CD4-positive, alpha-beta T cell treated with Interleukin-15 for 4 hours (primary cell): ENCODE measurements around the gene REXO1.
"Not testable (repeated sequence)": the region's sequence is repeated elsewhere in the genome, so short reads cannot be mapped to it uniquely, and the experiment has no call there.

Experiments used
- DNase-seq: peaks from one replicate; pipeline ENCODE4 v3.0.0-alpha.2; 2020; ENCODE audit warnings: low spot score

REXO1 gene, protein sequence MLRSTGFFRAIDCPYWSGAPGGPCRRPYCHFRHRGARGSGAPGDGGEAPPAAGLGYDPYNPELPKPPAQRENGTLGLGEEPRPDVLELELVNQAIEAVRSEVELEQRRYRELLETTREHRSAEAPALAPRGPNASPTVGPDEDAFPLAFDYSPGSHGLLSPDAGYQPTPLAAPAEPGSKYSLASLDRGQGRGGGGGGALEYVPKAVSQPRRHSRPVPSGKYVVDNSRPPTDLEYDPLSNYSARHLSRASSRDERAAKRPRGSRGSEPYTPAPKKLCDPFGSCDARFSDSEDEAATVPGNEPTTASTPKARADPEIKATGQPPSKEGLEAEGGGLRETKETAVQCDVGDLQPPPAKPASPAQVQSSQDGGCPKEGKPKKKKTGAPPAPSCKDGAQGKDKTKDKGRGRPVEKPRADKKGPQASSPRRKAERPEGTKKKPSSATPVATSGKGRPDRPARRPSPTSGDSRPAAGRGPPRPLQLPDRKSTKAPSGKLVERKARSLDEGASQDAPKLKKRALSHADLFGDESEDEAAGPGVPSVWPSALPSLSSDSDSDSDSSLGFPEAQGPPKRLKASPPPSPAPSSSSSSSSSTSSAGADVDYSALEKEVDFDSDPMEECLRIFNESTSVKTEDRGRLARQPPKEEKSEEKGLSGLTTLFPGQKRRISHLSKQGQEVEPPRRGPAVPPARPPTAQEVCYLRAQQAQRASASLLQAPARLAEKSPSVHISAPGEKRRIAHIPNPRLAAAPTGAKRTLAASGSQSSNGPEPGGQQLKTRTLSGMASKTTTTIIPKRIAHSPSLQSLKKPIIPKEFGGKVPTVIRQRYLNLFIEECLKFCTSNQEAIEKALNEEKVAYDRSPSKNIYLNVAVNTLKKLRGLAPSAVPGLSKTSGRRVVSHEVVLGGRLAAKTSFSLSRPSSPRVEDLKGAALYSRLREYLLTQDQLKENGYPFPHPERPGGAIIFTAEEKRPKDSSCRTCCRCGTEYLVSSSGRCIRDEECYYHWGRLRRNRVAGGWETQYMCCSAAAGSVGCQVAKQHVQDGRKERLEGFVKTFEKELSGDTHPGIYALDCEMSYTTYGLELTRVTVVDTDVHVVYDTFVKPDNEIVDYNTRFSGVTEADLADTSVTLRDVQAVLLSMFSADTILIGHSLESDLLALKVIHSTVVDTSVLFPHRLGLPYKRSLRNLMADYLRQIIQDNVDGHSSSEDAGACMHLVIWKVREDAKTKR

DNA sequence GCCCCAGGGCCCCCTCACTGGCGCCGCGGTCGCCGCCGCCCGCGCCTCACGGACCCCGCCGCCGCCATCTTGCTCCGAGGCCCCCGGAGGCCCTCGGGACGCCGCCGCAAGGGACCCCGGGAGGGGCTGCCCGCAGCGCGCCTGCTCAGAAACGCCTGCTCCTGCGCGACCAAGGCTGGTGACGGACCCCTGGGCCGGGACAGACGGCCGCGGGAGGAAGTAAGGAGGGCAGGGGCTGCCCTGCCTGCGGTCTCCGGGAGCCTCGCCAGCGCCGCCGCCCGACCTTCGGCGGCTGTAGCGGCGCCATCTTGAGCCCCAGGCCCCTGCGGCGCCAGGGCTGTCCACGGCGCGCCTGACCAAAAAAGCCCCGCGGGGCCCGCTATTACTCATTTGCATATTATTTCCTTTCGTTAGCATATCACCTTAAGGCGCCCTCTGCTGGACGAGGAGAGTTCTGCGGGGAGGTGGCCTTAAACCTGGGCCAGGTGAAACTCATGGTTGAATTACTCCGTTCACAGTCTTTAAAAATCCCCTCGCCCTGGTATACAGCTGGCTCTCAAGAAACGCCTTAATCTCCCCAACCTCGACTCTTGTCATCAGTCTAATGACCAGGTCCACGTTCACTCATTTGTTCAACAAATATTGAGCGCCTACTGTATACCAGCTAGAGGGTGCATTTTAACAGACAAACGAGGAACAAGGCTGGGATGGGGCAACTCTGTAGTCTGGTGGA lies at the start of gene REXO1:
Gene REXO1 (minus strand): TSS at position 85 of the 733 bp plus-strand sequence. CDS start 125 bp downstream, outside the sequence.
- DNase-seq: peak; percentile 99

DNA sequence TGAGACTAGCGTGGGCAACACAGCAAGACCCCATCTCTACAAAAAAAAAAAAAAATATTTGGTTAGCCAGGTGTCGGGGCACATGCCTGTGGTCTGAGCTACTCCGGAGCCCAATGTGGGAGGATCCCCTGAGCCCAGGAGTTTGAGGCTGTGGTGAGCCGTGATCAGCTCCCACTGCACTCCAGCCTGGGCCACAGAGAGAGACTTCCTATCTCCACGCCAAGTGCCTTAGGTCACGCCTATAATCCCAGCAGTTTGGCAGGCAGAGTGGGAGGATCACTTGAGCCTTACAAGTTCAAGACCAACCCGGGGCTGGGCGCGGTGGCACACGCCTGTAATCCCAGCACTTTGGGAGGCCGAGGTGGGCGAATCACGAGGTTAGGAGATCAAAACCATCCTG lies 48.2 kb upstream of the REXO1 start:
- DNase-seq: no peak

DNA sequence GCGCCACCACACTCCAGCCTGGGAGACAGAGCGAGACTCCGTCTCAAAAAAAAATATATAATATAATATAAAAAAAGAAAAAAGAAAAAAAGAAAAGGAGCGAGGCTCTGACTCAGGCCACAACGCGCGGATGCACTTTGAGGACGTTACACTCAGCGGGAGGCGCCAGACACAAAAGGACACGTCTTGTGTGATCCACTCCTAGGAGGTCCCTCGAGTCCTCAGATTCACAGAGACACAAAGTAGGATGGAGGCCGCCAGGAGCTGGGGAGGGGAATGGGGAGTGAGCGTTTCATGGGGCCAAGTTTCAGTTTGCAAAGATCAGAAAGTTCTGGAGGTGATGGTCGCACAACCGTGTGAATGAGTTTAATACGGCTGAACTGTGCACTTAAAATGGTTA lies 45.5 kb upstream of the REXO1 start:
- DNase-seq: no peak

DNA sequence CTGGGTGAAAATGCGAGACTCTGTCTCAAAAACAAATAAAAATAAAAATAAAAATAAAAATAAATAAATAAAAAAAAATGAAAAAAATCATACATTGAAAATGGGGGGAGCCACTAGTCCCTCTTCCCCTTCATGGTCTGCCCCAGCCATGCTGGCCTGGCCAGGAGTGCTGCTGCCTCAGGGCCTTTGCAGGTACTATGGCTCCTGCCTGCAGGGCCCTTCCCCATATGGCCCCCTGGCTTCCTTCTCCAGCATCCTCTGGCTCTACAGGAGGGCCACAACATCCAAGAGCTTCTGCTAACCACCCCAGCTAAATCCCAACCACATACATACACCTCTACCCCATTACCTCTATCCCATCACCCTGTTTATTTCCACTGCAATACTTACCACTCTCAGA lies 41.6 kb upstream of the REXO1 start:
- no peak for DNase-seq

DNA sequence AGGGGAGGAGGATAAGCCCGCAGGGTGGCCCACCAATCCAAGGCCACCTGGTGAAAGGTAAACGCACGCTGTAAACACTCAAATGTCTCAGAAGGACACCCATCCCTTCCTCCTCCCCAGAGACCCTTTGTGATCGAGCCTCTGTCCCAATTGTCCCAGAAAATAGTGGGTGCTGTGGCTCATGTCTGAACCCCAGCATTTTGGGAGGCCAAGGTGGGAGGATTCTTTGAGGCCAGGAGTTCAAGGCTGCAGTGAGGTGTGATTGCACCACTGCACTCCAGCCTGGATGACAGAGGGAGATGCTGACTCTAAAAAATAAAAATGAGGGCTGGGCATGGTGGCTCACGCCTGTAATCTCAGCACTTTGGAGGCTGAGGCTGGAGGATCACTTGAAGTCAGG lies 40.1 kb upstream of the REXO1 start:
- DNase-seq: no peak

DNA sequence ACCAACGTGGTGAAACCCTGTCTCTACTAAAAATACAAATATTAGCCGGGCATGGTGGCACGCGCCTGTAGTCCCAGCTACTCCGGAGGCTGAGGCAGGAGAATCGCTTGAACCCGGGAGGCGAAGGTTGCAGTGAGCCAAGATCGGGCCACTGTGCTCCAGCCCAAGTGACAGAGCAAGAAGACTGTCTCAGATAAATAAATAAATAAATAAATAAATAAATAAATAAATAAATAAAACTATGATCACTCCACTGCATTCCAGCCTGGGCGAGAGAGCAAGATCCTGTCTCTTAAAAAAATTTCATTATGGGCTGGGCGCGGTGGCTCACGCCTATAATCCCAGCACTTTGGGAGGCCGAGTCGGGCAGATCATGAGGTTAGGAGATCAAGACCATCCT lies 38.1 kb upstream of the REXO1 start:
- DNase-seq: not testable (repeated sequence)

DNA sequence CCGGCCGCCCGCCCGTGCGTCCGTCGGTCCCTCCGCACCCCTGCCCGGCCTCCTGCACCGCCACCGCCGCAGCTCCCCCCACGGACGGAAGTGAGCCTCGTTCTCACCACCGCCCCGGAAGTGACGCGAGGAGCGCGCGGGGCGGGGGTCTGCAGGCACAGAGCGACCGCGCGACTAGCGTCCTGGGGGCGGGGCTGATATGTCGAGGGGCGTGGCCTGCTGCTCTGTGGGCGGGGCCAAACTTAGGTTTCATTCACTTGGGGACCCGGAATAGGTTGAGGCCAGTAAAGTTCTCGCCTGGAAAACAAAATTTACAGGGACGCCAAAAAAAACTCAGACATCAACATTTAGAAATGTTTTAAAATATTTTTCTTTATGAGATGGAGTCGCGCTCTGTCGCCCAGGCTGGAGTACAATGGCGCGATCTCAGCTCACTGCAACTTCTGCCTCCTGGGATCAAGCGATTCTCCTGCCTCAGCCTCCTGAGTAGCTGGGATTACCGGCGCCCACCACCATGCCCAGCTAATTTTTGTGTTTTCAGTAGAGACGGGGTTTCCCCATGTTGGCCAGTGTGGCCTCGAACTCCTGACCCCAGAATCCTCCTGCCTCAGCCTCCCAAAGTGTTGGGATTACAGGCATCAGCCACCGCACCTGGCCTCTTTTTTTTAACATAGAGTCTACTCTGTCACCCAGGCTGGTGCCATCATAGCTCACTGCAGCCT lies 37.3 kb upstream of the REXO1 start, which contains the start of gene ABHD17A:
Gene ABHD17A (minus strand): TSS at position 99 of the 722 bp plus-strand sequence. CDS start 3,930 bp downstream, outside the sequence.
- peak; percentile 93 for DNase-seq

DNA sequence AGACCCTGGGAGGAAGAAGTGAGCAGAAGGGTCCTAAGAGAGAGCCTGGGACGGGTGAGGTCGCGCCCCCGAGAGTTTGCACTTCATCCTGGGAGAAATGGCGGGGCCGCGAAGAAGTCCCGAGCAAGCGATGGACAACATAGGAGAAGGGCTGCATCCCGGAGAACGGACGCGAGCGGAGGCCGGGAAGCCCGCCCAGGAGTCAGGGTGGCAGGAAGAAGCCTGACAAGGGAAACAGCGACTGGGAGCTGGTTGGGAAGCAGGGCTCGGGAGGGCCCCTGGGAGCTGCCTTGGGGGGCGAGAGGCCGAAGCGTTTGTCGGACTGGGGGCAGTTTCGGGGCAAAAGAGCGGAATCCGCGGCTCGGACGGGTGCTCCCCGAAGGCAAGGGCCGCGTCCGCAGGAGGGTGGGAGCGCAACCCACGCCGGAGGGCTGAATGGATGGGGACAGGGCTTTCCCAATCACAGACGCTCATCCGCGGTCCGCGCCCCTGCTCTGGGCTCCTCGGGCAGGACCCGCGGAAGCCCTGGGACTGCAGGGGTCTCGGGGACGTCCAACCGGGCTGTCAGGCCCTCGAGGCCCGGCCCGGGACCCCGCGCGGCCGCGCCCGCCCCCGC lies 36.5 kb upstream of the REXO1 start:
- no peak for DNase-seq

DNA sequence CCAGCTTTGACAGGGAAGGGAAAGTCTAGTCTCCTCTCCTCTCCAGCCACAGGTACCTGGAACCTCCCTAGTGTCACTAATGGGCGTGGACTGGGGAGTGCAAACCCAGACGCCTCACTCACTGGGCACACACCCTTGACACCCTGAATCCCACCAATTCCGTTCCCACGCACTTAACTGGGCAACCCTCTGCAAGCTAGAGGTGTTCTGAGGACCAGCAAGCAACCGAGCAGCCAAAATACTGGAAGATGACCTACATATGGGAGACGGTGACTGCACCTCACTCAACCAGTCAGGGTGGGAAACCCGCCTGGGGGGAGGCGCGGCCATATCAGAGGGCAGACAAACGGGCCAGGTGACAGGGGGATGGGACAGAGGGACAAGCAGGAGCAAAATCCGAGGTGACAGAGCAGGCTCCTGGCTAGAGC lies 36.0 kb upstream of the REXO1 start:
- peak; percentile 39 for DNase-seq

DNA sequence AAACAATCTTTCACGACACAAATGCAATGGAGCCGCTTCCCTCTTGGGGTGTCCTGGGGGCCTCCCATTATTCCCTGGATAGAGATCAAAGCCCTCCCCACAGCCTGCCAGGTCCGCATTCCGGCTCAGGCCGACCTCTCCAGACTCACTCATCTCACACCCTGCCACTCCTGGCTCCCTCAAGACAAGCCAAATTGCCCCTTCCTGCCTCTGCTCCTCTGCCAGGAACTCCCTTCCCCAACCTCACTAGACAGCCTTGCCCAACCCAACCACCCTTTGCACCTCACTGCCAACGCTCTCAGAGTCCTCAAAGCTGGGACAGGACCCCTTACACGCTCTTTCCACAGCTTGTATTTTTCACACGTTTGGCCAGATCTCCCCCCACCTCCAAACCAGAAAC lies 35.5 kb upstream of the REXO1 start:
- DNase-seq: no peak

DNA sequence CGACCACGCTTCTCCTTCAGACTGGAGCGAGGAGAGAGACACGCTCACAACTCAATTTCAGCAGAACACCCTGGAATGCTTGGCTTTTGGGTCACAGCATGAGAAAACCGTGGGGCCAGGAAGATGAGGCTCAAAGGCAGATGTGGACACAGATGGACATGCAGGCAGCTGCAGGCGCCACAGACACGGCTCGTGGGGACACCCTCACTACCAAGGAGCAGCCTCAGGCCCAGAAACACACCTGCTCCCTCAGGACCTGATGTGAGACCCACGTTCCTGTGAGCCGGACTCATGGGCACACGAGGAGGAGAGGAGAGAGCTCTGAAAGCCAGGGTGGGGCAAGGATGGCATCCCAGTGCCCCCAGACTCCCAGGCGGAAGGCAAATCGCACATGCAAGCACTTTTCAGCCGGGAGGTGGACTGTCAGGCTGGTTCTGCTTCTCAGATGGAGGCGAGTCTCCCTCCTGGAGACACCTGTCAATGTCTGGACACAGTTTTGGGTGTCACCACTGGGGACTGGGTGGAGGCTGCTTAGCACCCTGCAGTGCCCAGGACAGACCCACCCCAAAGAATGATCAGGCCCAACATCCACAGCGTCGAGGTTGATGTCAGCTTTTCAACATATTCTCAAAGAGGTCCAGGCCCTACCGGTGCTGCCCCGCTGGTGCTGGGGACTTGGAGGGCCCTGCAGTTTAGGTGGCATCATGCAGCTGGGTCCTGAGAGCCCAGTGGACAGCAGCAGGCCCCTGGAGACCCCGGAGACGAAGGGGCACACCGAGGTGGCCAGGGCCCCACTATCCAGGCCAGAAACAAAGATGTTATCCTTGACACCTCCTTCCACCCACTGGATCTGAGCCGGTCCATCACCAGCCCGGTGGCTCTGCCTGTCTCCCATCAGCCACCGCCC lies 34.8 kb upstream of the REXO1 start:
- no peak for DNase-seq

DNA sequence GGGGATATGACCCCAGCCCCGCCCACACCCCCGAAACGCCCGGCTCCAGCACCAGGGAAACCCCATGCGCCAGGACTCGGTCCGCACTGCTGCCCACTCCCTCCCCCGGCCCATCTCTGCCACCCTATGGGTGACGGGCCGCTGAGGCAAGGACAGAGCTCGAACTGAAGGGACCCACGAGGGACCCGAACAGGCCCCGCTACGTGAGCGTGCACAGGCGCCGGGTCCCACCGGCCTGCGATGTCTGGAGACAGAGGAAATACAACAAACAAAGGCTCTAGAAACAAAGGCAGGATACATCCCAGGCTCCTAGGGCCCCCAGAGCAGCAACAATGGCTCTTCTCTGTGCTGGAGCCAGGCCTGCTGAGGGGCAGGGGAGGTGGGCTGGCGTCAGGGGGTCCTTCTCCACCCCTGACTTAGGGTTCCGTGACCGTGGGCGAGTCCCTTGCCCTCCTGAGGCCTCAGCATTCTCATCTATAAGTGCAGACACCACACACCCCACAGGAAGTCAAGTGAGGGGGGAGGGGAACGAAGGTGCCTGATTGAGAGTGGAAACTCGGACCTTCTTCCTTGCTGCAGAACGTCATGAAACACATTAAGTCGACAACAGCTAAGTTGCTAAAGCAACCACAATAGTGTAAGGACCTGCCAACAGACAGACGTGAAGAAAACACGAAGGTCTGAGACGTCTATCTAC lies 34.0 kb upstream of the REXO1 start:
- peak; percentile 85 for DNase-seq

DNA sequence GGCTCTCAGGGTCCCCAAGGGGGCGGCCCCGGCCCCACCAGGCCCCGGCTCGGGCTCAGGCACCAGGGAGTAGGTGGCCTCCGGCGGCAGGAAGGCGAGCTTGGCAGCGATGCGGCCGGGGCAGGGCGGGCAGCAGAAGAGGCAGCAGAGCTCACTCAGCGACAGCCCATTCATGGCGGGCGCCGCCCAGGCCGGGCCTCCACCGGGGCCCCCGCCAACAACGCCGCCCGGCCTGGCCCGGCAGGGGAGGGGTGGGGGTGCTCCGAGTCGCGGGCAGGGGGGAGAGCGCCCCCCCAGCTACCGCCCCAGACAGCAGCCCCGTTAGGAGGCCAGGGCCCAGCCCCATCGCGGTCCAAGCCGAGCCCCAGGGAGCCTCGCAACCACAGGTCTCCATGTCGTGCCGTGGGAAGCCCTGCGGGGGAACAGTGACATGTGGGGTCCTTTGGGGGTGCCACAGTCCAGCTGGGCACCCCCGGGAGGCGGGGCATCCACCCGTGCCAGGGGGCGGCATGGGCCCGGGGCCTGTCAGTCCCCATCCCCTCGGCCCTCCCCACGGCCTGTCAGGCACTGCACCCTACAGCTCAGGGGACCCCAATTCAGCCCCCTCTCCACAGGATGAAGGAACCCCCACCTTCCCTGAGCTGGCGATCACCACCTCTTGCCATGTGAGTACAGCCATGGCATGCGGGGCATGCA lies 33.3 kb upstream of the REXO1 start:
- DNase-seq: not testable (repeated sequence)

DNA sequence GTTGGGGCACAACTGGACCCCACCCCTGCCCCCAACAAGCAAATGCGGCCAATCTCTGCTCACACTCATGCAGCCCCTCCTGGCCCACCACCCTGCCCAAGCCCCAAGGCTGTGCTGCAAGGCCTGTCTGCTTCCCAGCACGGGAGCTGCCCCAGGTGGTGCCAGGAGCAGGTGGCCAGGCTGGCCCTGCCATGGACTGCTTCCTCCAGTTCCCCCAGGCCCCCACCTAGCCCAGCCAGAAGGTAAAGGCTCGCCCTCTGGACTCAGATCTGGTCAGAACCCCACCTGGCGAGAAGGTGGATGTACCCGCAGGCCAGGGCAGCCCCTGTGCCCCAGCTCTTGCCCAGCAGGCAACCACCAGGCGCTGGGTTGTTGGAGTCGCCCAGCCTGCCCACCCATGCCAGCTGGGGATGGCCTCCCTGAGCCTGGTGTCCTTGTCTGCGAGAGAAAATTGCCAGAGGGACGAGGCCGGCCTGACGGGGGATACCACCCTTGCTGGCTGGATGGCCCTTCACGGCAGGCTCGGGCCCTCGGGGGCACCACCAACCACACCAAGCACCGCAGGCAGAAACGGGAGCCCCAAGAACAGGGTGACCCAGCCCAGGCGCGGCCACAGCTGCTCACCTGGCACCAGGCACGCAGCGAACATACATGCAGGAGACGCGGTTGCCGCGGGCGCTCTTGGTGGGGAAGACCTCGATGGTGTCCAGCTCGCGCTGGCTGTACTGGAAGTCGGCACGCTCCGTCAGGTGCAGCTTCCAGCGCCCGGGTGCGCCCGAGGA lies 32.5 kb upstream of the REXO1 start:
- DNase-seq: no peak

DNA sequence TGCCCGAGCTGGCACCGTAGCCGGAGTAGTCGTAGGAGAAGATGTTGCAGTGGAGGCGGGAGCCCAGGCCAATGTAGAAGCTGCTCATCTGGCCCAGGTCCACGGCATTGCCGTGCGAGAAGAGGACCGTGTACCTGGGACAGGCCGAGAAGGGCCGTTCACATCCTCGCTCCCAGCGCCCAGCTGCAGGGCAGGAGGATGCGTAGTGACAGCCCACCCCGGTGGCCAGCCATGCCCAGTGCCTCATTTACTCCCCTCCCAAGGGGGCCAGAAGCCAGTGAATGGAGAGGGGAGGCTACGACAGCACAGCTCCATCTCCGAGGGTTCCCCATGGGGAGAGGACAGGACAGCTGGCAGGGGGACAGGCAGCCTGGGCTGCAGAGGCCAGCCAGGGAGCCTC lies 31.7 kb upstream of the REXO1 start:
- DNase-seq: not testable (repeated sequence)

DNA sequence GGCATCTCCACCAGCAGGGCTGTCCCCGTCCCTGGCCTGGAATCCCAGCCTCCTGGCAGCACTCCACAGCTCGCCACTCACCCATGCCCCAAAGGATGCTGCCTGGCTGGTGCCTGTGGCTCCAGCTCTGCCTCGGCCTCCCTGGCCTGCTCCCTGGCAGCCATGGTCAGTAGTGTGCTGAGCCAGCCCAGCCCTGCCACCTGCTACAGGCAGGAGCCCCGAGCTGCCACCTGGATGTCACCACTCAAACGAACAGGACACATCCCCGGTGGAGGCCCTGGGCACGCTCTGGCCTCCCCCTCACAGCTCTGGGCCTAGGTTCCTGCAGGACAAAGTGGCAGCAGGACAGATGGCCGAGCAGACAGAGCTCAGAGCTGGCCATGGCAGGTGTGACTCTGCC lies 30.3 kb upstream of the REXO1 start:
- DNase-seq: not testable (repeated sequence)

DNA sequence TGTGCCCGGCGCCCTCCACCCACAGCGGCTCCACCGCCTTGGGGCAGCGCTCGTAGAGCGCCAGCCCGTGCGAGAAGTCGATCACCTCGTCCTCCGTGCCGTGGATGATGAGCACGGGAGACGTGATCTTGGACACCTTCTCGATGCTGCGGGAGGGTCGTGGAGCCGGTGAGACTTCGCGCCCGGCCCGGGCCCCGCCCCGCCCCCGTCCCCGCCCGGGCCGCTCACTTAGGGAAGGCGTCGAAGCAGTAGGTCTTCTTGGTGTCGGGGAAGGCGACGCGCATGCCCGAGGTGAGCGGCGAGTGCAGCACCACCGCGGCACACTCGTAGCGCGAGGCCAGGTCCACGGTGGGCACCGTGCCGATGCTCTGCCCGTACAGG lies 29.0 kb upstream of the REXO1 start:
- DNase-seq: not testable (repeated sequence)
